ENCODE data around the gene CD300LB. TPM values are rescaled to one million over a fixed set of nuclear protein-coding genes. Genes with fewer than 3 reads are reported as not detected.
"Not testable (repeated sequence)": the region's sequence is repeated elsewhere in the genome, so short reads cannot be mapped to it uniquely, and the experiment has no call there.

CD300LB gene
- total RNA-seq, 1 donor from 2014 or later, result not detected

- Mint-ChIP-seq H3K4me3 (ENCODE audit: unreplicated experiment) (no peak overlapping the region), H3K9me3 (ENCODE audit: unreplicated experiment) (peaks cover 2% of the 10 kb centered on the region), H3K27ac (ENCODE audit: unreplicated experiment) (no peak overlapping the region), H3K27me3 (ENCODE audit: low read depth, unreplicated experiment) (peaks cover 42% of the 10 kb centered on the region), H3K4me1 (ENCODE audit: low read depth, unreplicated experiment) (no peaks in the 10 kb centered on the region), H3K36me3 (ENCODE audit: low read depth, unreplicated experiment) (no peaks in the 10 kb centered on the region)
- H3K9ac ChIP-seq (ENCODE audit: low read length), result no peak overlapping the region
- no peaks in the 10 kb centered on the region for H3K79me2 ChIP-seq (ENCODE audit: insufficient read depth, low read length)
- no peaks in the 10 kb centered on the region for H3K36me3 ChIP-seq (ENCODE audit: insufficient read depth, low read length)
- H3K27ac ChIP-seq (ENCODE audit: low read depth, low read length), result no peak overlapping the region
- no peaks in the 10 kb centered on the region for H4K20me1 ChIP-seq (ENCODE audit: insufficient read depth, low read length)
- no peaks in the 10 kb centered on the region for H3K9me3 ChIP-seq (ENCODE audit: insufficient read depth, low read depth, low read length)
- no peaks in the 10 kb centered on the region for H3K4me1 ChIP-seq (ENCODE audit: insufficient read depth, low read length)
- H3K4me2 ChIP-seq (ENCODE audit: low read length), result no peak overlapping the region
- FAIRE-seq, result no peak
- DNase-seq (ENCODE audit: low read depth), result no peak
- TF ChIP-seq EZH2 (IDR thresholded peaks at IDR 0.05; ENCODE audit: insufficient read depth, low read length), result no peak
- H3K4me3 ChIP-seq (ENCODE audit: insufficient read depth, low read depth, low read length), result no peak overlapping the region
- H3K27me3 ChIP-seq (ENCODE audit: insufficient read depth, low read length), result no peaks in the 10 kb centered on the region
- no peak overlapping the region for H2AFZ ChIP-seq (ENCODE audit: low read depth, low read length)
Measured at GRCh38 chr17:74491626-74492025, 39.6 kb downstream of the CD300LB start.

DNA sequence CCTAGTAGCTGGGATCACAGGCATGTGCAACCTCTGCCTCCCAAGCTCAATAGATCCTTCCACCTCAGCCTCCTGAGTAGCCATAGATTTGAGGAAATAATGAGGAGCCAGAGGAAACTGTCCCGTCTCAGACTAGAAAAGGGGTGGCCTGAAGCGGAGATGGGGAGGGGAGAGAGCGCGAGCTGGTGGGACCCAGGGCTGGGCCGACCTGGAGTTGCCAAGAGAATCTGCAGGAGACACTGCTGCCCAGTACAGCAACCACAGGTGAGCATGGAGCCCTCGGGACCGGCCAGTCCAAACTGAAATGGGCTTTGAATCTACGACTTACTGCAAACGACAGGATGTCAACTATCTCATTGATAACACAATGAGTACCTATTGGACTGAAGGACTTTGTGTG is 40.6 kb downstream of the CD300LB start:
- no peak for FAIRE-seq
- H3K27me3 Mint-ChIP-seq (ENCODE audit: low read depth, unreplicated experiment), result peaks cover 44% of the 10 kb centered on the region

DNA sequence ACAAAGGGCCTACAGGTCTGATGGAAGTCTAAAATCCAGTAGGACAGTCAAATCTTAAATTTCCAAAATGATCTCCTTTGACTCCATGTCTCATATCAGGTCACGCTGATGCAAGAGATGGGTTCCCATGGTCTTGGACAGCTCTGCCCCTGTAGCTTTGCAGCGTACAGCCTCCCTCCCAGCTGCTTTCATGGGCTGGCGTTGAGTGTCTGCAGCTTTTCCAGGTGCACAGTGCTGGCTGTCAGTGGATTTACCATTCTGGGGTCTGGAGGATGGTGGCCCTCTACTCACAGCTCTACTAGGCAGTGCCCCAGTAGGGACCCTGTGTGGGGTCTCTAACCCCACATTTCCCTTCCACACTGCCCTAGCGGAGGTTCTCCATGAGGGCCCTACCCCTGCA is 43.0 kb downstream of the CD300LB start:
- H3K27me3 ChIP-seq (ENCODE audit: insufficient read depth, low read length); H3K4me1 Mint-ChIP-seq (ENCODE audit: low read depth, unreplicated experiment); H3K36me3 Mint-ChIP-seq (ENCODE audit: low read depth, unreplicated experiment); H3K36me3 ChIP-seq (ENCODE audit: insufficient read depth, low read length); H3K4me1 ChIP-seq (ENCODE audit: insufficient read depth, low read length); H3K27ac ChIP-seq (ENCODE audit: low read depth, low read length); H3K4me2 ChIP-seq (ENCODE audit: low read length); FAIRE-seq; H3K4me3 ChIP-seq (ENCODE audit: insufficient read depth, low read depth, low read length); H3K4me3 Mint-ChIP-seq (ENCODE audit: unreplicated experiment); H3K9ac ChIP-seq (ENCODE audit: low read length); H4K20me1 ChIP-seq (ENCODE audit: insufficient read depth, low read length); DNase-seq (ENCODE audit: low read depth); H2AFZ ChIP-seq (ENCODE audit: low read depth, low read length); H3K27ac Mint-ChIP-seq (ENCODE audit: unreplicated experiment); H3K9me3 ChIP-seq (ENCODE audit: insufficient read depth, low read depth, low read length); H3K79me2 ChIP-seq (ENCODE audit: insufficient read depth, low read length); H3K9me3 Mint-ChIP-seq (ENCODE audit: unreplicated experiment): not testable (repeated sequence)
- H3K27me3 Mint-ChIP-seq (ENCODE audit: low read depth, unreplicated experiment), result peaks cover 42% of the 10 kb centered on the region

More for the DNA sequence above, 40.6 kb downstream of the CD300LB start:
- no peak overlapping the region for H3K27ac ChIP-seq (ENCODE audit: low read depth, low read length)
- no peak overlapping the region for H3K4me3 Mint-ChIP-seq (ENCODE audit: unreplicated experiment)
- H3K27me3 ChIP-seq (ENCODE audit: insufficient read depth, low read length), result no peaks in the 10 kb centered on the region
- no peaks in the 10 kb centered on the region for H3K36me3 Mint-ChIP-seq (ENCODE audit: low read depth, unreplicated experiment)
- H3K36me3 ChIP-seq (ENCODE audit: insufficient read depth, low read length), result no peaks in the 10 kb centered on the region
- H3K9ac ChIP-seq (ENCODE audit: low read length), result no peak overlapping the region
- H3K9me3 ChIP-seq (ENCODE audit: insufficient read depth, low read depth, low read length), result no peaks in the 10 kb centered on the region
- H3K4me2 ChIP-seq (ENCODE audit: low read length), result no peak overlapping the region
- no peaks in the 10 kb centered on the region for H3K4me1 Mint-ChIP-seq (ENCODE audit: low read depth, unreplicated experiment)
- H3K4me3 ChIP-seq (ENCODE audit: insufficient read depth, low read depth, low read length), result no peak overlapping the region
- no peak for DNase-seq (ENCODE audit: low read depth)
- H3K79me2 ChIP-seq (ENCODE audit: insufficient read depth, low read length), result no peaks in the 10 kb centered on the region
- no peak for TF ChIP-seq CTCF (IDR thresholded peaks at IDR 0.05; ENCODE audit: insufficient read depth, low read depth, low read length)
- TF ChIP-seq EZH2 (IDR thresholded peaks at IDR 0.05; ENCODE audit: insufficient read depth, low read length), result no peak
- no peak overlapping the region for H3K27ac Mint-ChIP-seq (ENCODE audit: unreplicated experiment)
- no peak overlapping the region for H2AFZ ChIP-seq (ENCODE audit: low read depth, low read length)
- peaks cover 2% of the 10 kb centered on the region for H3K9me3 Mint-ChIP-seq (ENCODE audit: unreplicated experiment)
- H4K20me1 ChIP-seq (ENCODE audit: insufficient read depth, low read length), result no peaks in the 10 kb centered on the region
- no peaks in the 10 kb centered on the region for H3K4me1 ChIP-seq (ENCODE audit: insufficient read depth, low read length)

Data from astrocyte (in vitro differentiated cells and primary cell).